Measurements from ENCODE around the gene CPT1B. TPM values are rescaled to one million over a fixed set of nuclear protein-coding genes. Genes with fewer than 3 reads are reported as not detected.

The CPT1B gene
- total RNA-seq, 1 donor from 2014 or later: 12.7 TPM

- no peaks in the 10 kb centered on the region for H3K36me3 ChIP-seq
- H3K4me1 ChIP-seq: peaks cover 21% of the 10 kb centered on the region
- H3K27ac ChIP-seq: peak overlapping the region; percentile 36
- no peaks in the 10 kb centered on the region for H3K9me3 ChIP-seq
- peaks cover 29% of the 10 kb centered on the region for H3K27me3 ChIP-seq
- intact Hi-C loops (cut with DNase I): no loop called here
- no peak for DNase-seq
- ATAC-seq: no peak
- H3K4me3 ChIP-seq: peak overlapping the region; percentile 40
- no peak for TF ChIP-seq CTCF (IDR thresholded peaks at IDR 0.05)
Observed at GRCh38 chr22:50548921-50549790, 29.1 kb downstream of the CPT1B start.

- H3K27ac ChIP-seq: peak overlapping the region; percentile 36
- ATAC-seq (no peak), DNase-seq (peak; percentile 69)
- TF ChIP-seq CTCF (IDR thresholded peaks at IDR 0.05): no peak
- H3K9me3 ChIP-seq: no peaks in the 10 kb centered on the region
- H3K27me3 ChIP-seq: peaks cover 29% of the 10 kb centered on the region
- intact Hi-C loops (cut with DNase I): no loop called here
- peak overlapping the region; percentile 40 for H3K4me3 ChIP-seq
- H3K36me3 ChIP-seq: no peaks in the 10 kb centered on the region
- peaks cover 21% of the 10 kb centered on the region for H3K4me1 ChIP-seq
Observed at GRCh38 chr22:50548040-50548920, 29.9 kb downstream of the CPT1B start.

- Histone ChIP-seq H3K27me3 (peaks cover 29% of the 10 kb centered on the region), H3K9me3 (no peaks in the 10 kb centered on the region), H3K36me3 (no peaks in the 10 kb centered on the region), H3K4me1 (peaks cover 21% of the 10 kb centered on the region), H3K27ac (no peak overlapping the region), H3K4me3 (no peak overlapping the region)
- TF ChIP-seq CTCF (IDR thresholded peaks at IDR 0.05): no peak
- peak; percentile 64 for DNase-seq
- intact Hi-C loops (cut with DNase I): no loop called here
- no peak for ATAC-seq
Observed at GRCh38 chr22:50547263-50547985, 30.8 kb downstream of the CPT1B start.

GRCh38 chr22:50546326-50547262, 31.6 kb downstream of the CPT1B start:
- peak; percentile 64 for DNase-seq
- intact Hi-C loops (cut with DNase I): no loop called here
- no peaks in the 10 kb centered on the region for H3K9me3 ChIP-seq
- peaks cover 25% of the 10 kb centered on the region for H3K4me1 ChIP-seq
- no peaks in the 10 kb centered on the region for H3K36me3 ChIP-seq
- ATAC-seq: no peak
- no peak overlapping the region for H3K27ac ChIP-seq
- peaks cover 29% of the 10 kb centered on the region for H3K27me3 ChIP-seq
- no peak overlapping the region for H3K4me3 ChIP-seq
- no peak for TF ChIP-seq CTCF (IDR thresholded peaks at IDR 0.05)
